BLaER1 treated with 17β-estradiol and CSF1 and Interleukin-3, amounts not matched to agents 10 nM and 100 nM (cell line): ENCODE measurements around the gene THRAP3.
A peak's percentile ranks its signal among the peaks of the same experiment; 100 is the strongest.

Experiments used
- H3K27ac ChIP-seq, 11 experiments: shearing (Covaris generic); formaldehyde crosslinking; 2 replicates each; pipeline ENCODE4 v1.8.1; 2022
- H3K27me3 ChIP-seq, 11 experiments: shearing (Covaris generic); formaldehyde crosslinking; 2 replicates each; pipeline ENCODE4 v1.8.1; 2022
- H3K36me3 ChIP-seq, 11 experiments: shearing (Covaris generic); formaldehyde crosslinking; 2 replicates each; pipeline ENCODE4 v1.8.1; 2022
- H3K4me1 ChIP-seq, 10 experiments: shearing (Covaris generic); formaldehyde crosslinking; 2 replicates each; pipeline ENCODE4 v1.8.1; 2022
- H3K4me2 ChIP-seq, 11 experiments: shearing (Covaris generic); formaldehyde crosslinking; 2 replicates each; pipeline ENCODE4 v1.8.1; 2022
- H3K4me3 ChIP-seq, 10 experiments: shearing (Covaris generic); formaldehyde crosslinking; 2 replicates each; pipeline ENCODE4 v1.8.1; 2022
- H3K9ac ChIP-seq, 11 experiments: shearing (Covaris generic); formaldehyde crosslinking; 2 replicates each; pipeline ENCODE4 v1.8.1; 2022
- H3K9me3 ChIP-seq, 11 experiments: shearing (Covaris generic); formaldehyde crosslinking; replicated peaks in 1 of 11; 2 replicates each; pipeline ENCODE4 v1.8.1; 2022
- H4K20me1 ChIP-seq, 11 experiments: shearing (Covaris generic); formaldehyde crosslinking; 2 replicates each; pipeline ENCODE4 v1.8.1; 2022
- Cebpa-rat ChIP-seq, 11 experiments: shearing (Covaris generic); IDR thresholded peaks; 2 replicates each; pipeline ENCODE4 v1.8.1; 2022

The THRAP3 gene

DNA sequence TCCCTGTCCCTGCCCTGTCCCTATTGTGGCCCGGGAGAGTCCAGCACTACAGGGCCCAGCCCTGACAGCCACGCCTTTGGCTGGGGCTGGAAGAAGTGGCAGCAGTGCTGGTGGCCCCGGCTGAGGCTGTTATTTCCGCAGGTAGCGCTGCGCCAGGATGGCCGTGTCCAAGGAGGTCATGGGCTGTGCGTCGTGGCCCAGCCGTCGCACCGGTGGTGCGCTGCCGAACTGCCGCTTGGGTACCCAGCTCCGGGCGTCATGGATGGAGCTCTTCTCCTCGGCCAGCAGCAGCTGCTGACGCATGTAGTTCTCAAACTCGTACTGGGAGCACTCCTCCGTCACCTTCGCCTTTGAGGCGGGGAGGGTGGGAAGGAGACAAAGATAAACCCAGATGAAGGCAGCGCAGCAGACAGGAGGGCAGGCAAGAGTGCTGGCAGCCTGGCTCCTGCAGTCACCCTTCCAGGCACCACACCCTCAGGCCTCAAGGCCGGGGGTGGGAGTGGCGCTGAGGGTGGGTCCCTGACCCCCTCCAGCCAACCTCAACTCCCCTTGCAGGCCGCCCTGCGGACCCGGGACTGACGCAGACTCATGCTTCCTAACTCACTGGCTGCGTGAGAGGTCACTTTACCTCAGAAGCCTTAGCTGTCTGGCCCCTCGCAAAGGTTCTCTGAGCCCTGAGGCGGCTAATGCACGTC, 117.5 kb downstream of the THRAP3 start:
- no peak overlapping the region for H3K4me3 ChIP-seq
- H3K4me2 ChIP-seq: no peak overlapping the region
- H3K27ac ChIP-seq: peak overlapping the region in 4 of 11 experiments; percentile 9 to 78 (median 67); a peak in 7 of 22 replicates
- peaks cover 17 to 66% (median 38%) of the 10 kb centered on the region in 11 experiments for H3K36me3 ChIP-seq
- peak overlapping the region in 7 of 11 experiments; percentile 4 to 68 (median 62); a peak in 6 of 22 replicates for H3K9ac ChIP-seq
- H3K4me1 ChIP-seq: peaks cover 54 to 76% (median 62%) of the 10 kb centered on the region in 10 experiments
- H3K27me3 ChIP-seq: no peaks in the 10 kb centered on the region
- H3K9me3 ChIP-seq: no peaks in the 10 kb centered on the region
- H4K20me1 ChIP-seq: peaks cover 0 to 44% (median 0%) of the 10 kb centered on the region in 11 experiments; a peak in 6 of 22 replicates
- TF ChIP-seq Cebpa-rat (IDR thresholded peaks at IDR 0.05): no peak

DNA sequence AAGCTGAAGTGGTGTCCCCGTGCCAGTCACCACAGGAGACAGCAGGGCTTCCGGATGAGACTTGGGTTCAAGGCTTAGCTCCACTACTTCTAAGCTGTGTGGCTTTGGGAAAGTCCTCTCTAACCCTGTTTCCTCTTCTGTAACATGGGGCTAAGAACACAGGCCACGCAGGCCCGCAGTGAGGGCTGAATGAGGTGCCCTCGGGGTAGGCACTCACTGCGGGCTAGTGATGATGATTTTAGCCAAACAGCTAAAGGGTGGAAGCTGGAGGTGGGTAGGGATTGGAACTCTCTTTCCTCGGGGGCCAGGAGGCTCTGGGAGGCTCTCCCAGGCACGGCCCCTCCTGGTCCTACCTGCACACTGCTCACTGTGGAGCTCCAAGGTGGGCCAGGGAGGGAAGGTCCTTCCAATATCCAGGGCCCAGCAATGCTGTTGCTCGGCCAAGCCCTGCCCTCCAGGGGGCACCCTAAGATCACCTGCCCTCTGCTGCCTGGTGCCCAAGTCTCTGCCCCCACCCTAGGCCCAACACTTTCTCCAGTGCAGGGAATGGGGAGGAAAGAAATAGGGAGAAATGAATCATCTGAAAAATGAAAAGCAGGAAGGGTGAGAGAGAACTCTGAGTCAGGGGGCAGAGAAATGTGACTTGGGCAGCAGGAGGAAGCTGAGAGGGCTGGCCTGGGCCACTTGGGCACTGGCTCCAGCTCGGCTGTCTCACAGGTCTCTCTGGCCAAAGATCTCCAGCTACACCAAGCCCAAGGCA, 118.4 kb downstream of the THRAP3 start:
- Histone ChIP-seq H3K27me3 (no peaks in the 10 kb centered on the region), H3K36me3 (peaks cover 24 to 74% (median 47%) of the 10 kb centered on the region in 11 experiments), H3K4me1 (peaks cover 46 to 71% (median 54%) of the 10 kb centered on the region in 10 experiments), H3K4me2 (peak overlapping the region; percentile 48 to 74 (median 61)), H4K20me1 (peaks cover 0 to 48% (median 0%) of the 10 kb centered on the region in 11 experiments; a peak in 6 of 22 replicates), H3K4me3 (no peak overlapping the region), H3K27ac (peak overlapping the region in 10 of 11 experiments; percentile 5 to 78 (median 48); a peak in 16 of 22 replicates), H3K9me3 (no peaks in the 10 kb centered on the region), H3K9ac (peak overlapping the region; percentile 10 to 62 (median 46); a peak in 17 of 22 replicates)
- no peak for TF ChIP-seq Cebpa-rat (IDR thresholded peaks at IDR 0.05)

DNA sequence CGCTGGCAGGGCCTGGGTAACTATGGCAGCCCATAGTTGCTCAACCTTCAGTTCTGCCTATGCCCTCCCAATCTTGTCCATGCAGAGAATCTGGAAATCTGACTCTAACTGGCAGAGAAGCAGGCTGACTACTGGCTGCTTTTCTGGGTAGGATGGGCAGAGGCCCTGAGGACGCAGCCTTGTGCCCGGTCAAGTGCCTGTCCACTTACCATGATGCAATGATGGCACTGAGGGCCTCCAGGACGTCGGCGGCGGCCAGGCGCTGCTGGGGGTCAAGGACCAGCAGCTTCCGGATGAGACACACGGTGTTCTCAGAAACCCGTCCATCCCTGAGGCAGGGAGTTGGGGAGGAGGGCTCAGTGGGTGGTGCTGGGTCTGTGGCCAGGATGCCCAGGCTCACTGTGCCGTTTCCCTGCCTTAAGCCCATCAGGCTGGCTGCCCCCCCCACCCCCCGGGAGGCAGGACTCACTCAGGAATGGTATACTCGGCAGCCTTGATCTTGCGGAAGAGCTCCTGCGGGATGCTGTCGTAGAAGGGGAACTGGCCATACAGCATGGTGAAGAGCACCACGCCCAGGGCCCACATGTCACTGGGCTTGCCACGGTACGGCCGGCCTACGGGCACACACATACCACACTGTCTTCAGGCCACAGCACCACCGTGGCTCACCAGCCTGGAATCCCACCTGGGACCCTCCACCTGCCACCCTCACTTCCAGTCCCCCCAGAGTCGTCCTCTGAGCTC, 119.6 kb downstream of the THRAP3 start:
- peak overlapping the region in 3 of 11 experiments; percentile 42 to 78 (median 66); a peak in 5 of 22 replicates for H3K27ac ChIP-seq
- no peaks in the 10 kb centered on the region for H3K9me3 ChIP-seq
- no peaks in the 10 kb centered on the region for H3K27me3 ChIP-seq
- TF ChIP-seq Cebpa-rat (IDR thresholded peaks at IDR 0.05): no peak
- H3K9ac ChIP-seq: peak overlapping the region in 7 of 11 experiments; percentile 10 to 61 (median 40); a peak in 8 of 22 replicates
- H3K4me1 ChIP-seq: peaks cover 34 to 62% (median 47%) of the 10 kb centered on the region in 10 experiments
- peaks cover 0 to 48% (median 0%) of the 10 kb centered on the region in 11 experiments; a peak in 7 of 22 replicates for H4K20me1 ChIP-seq
- H3K36me3 ChIP-seq: peaks cover 37 to 86% (median 59%) of the 10 kb centered on the region in 11 experiments
- H3K4me3 ChIP-seq: no peak overlapping the region
- H3K4me2 ChIP-seq: peak overlapping the region; percentile 48 to 74 (median 61)

DNA sequence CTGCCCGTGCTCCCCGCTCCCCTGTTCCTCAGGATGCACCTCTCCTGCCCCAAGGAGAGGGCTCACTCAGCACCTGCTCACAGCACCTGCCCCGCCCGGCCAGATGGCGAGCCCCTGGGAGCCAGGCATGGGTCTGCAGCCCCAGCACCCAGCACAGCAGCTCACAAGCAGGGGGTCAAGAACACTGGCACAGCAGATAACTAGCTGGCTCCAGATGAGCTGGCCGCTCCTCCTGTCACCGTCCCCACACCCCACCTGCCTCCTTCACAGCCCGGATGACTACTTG, 120.1 kb downstream of the THRAP3 start:
- no peak overlapping the region for H3K4me3 ChIP-seq
- no peak overlapping the region for H3K27ac ChIP-seq
- H3K4me1 ChIP-seq: peaks cover 29 to 62% (median 47%) of the 10 kb centered on the region in 10 experiments
- peak overlapping the region in 3 of 11 experiments; percentile 13 to 42 (median 20); a peak in 1 of 22 replicates for H3K9ac ChIP-seq
- no peaks in the 10 kb centered on the region for H3K27me3 ChIP-seq
- H3K36me3 ChIP-seq: peaks cover 39 to 91% (median 64%) of the 10 kb centered on the region in 11 experiments
- H3K4me2 ChIP-seq: peak overlapping the region in 3 of 11 experiments; percentile 57 to 62 (median 58); a peak in 5 of 22 replicates
- H3K9me3 ChIP-seq: no peaks in the 10 kb centered on the region
- peaks cover 0 to 48% (median 0%) of the 10 kb centered on the region in 11 experiments; a peak in 7 of 22 replicates for H4K20me1 ChIP-seq
- TF ChIP-seq Cebpa-rat (IDR thresholded peaks at IDR 0.05): no peak

DNA sequence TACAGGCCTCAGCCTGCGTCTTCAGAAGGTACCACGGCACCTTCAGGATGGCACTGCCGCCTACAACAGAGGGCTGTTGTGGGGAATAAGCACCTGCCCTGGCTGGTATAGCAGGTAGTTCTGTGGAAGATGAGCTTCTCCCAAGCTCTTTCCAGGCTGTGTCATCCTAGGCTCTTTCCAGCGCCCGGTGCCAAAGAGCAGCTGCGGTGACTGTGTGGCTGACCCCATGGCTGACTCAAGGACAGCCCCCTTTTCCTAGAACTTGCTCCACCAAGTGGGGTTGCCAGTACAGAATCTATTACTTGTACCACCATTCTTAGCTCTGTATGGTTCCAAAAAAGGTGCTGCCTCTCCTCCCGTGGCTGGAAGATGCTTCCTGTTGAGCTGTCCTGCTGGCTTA, 121.1 kb downstream of the THRAP3 start:
- H4K20me1 ChIP-seq: peaks cover 0 to 46% (median 6%) of the 10 kb centered on the region in 11 experiments; a peak in 7 of 22 replicates
- H3K4me2 ChIP-seq: no peak overlapping the region; a peak in 1 of 22 replicates
- H3K4me3 ChIP-seq: no peak overlapping the region
- H3K4me1 ChIP-seq: peaks cover 26 to 62% (median 47%) of the 10 kb centered on the region in 10 experiments
- H3K36me3 ChIP-seq: peaks cover 39 to 90% (median 64%) of the 10 kb centered on the region in 11 experiments
- no peak overlapping the region for H3K27ac ChIP-seq
- no peaks in the 10 kb centered on the region for H3K9me3 ChIP-seq
- no peak for TF ChIP-seq Cebpa-rat (IDR thresholded peaks at IDR 0.05)
- H3K9ac ChIP-seq: peak overlapping the region in 2 of 11 experiments; percentile 20 to 22; a peak in 2 of 22 replicates
- H3K27me3 ChIP-seq: no peaks in the 10 kb centered on the region

DNA sequence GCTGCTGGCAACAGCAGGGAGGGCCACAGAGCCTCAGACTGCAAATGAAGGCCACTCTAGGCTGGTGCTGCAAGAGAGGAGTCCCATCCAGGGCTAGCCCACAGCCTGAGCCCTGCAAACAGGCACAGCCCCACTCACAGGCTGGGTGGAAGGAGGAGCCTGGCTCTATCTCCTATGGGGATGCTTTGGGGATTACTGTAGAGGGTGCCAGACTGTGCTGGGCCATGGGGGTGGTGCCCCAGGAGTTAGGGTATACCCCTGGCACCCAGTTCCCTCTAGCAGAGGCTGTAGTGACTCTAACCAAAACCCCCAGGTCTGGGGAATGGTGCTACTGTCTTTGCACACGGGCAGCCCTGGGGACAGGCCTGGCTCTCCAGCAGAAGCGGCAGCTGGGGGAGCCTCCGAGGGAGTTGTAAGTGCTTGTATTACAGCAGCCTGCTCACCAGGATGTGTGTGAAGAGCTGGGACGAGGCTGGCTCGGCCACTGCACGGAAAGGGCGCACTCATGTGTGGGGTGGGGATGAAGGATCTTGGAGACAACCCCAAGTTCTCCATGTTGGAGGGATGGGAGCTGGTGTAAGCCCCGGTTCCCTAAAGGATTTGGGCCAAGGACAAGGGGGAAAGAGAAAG, 122.6 kb downstream of the THRAP3 start:
- Histone ChIP-seq H3K9me3 (no peaks in the 10 kb centered on the region), H3K27ac (no peak overlapping the region; a peak in 1 of 22 replicates), H3K4me1 (peaks cover 37 to 70% (median 54%) of the 10 kb centered on the region in 10 experiments), H3K27me3 (no peaks in the 10 kb centered on the region), H3K4me2 (no peak overlapping the region), H3K36me3 (peaks cover 39 to 79% (median 56%) of the 10 kb centered on the region in 11 experiments), H3K9ac (peak overlapping the region in 1 of 11 experiments; percentile 26; a peak in 1 of 22 replicates), H4K20me1 (peaks cover 0 to 61% (median 9%) of the 10 kb centered on the region in 11 experiments; a peak in 12 of 22 replicates), H3K4me3 (no peak overlapping the region)
- TF ChIP-seq Cebpa-rat (IDR thresholded peaks at IDR 0.05): no peak

DNA sequence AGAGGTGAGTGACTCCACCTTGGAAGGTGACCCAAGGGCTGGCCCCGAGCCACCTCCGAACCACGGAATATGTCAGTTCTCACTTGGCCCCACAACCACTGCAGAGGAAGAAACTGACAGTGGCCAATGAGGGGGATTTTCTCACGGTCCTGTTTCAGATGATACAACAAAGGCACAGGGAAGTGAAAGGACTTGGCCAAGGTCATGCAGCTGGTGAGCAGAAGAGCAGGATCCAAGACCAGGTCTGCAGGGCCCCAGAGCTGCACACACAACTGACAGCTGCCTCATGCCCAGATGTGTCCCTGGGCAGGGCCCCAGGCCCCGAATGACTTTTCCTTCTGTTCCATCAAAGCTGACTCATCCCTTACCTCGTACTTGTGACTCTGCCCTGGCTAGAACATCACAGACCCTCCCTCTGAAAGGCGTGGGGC, 125.0 kb downstream of the THRAP3 start:
- Histone ChIP-seq H3K27ac (peak overlapping the region in 7 of 11 experiments; percentile 1 to 82 (median 67); a peak in 6 of 22 replicates), H3K9ac (peak overlapping the region in 3 of 11 experiments; percentile 11 to 39 (median 14); a peak in 1 of 22 replicates), H4K20me1 (peaks cover 0 to 67% (median 12%) of the 10 kb centered on the region in 11 experiments; a peak in 11 of 22 replicates), H3K4me1 (peaks cover 34 to 73% (median 57%) of the 10 kb centered on the region in 10 experiments), H3K4me2 (peak overlapping the region in 7 of 11 experiments; percentile 15 to 88 (median 82); a peak in 13 of 22 replicates), H3K27me3 (no peaks in the 10 kb centered on the region), H3K9me3 (no peaks in the 10 kb centered on the region), H3K4me3 (no peak overlapping the region), H3K36me3 (peaks cover 37 to 82% (median 63%) of the 10 kb centered on the region in 11 experiments)
- TF ChIP-seq Cebpa-rat (IDR thresholded peaks at IDR 0.05): no peak
